ENCODE results near the gene PGC. TPM values are rescaled to one million over a fixed set of nuclear protein-coding genes. Genes with fewer than 3 reads are reported as not detected.

The PGC gene
- total and polyA plus RNA-seq, 2 donors (not counting 3 experiments of a cell fraction or from before 2014, with no cell fraction given) = not detected

- no peak overlapping the region for H3K4me3 ChIP-seq (replicated peaks in 1 of 3; ENCODE audit: insufficient read depth in 1 of 3, low read depth in 1 of 3, low read length in 3 of 3)
- H2AFZ ChIP-seq (ENCODE audit: low read depth, low read length) = no peak overlapping the region
- dilution Hi-C loops (cut with MboI; ENCODE audit: extremely low pct_ligation_motif_present, low sequenced_read_pairs) = no loop called here
- H3K79me2 ChIP-seq (ENCODE audit: control insufficient read depth, insufficient read depth, low read length) = no peaks in the 10 kb centered on the region
- no peak overlapping the region for H3K4me2 ChIP-seq (ENCODE audit: insufficient read depth, low read length)
- no peak overlapping the region for H3K9ac ChIP-seq (replicated peaks; ENCODE audit: extremely low read depth, insufficient read depth, low read length)
- no peak for TF ChIP-seq EZH2 (IDR thresholded peaks at IDR 0.05; ENCODE audit: borderline replicate concordance, low read depth, low read length, severe bottlenecking)
- no peak for TF ChIP-seq POLR2AphosphoS5 (IDR thresholded peaks at IDR 0.05; ENCODE audit: insufficient read depth, low read depth, low read length)
- TF ChIP-seq POLR2A (IDR thresholded peaks at IDR 0.05; ENCODE audit: low read depth, low read length) = no peak
- no peak for TF ChIP-seq JUN (IDR thresholded peaks at IDR 0.05; ENCODE audit: borderline replicate concordance, insufficient read depth, insufficient read length, low read depth)
- no peak for TF ChIP-seq FOS (IDR thresholded peaks at IDR 0.05; ENCODE audit: borderline replicate concordance, insufficient read depth, low read length)
- no TSS peak for BruUV-seq (replicated peaks)
- H3K4me1 ChIP-seq (ENCODE audit: control insufficient read depth, extremely low read depth, insufficient read depth, low read length) = peaks cover 3% of the 10 kb centered on the region
- DNase-seq (ENCODE audit: low read depth, low spot score) = no peak
- no peaks in the 10 kb centered on the region for H3K27me3 ChIP-seq (ENCODE audit: control insufficient read depth in 2 of 2, insufficient read depth in 2 of 2, low read length in 2 of 2)
- peaks cover under 1 to 15% of the 10 kb centered on the region in 2 experiments for H3K36me3 ChIP-seq (ENCODE audit: control insufficient read depth in 2 of 2, extremely low read depth in 1 of 2, insufficient read depth in 2 of 2, low read length in 2 of 2)
- H3K27ac ChIP-seq (ENCODE audit: insufficient read depth, low read depth, low read length) = no peak overlapping the region
- H4K20me1 ChIP-seq (replicated peaks; ENCODE audit: control insufficient read depth, extremely low read depth, insufficient read depth, low read length) = no peaks in the 10 kb centered on the region
- H3K9me3 ChIP-seq (replicated peaks; ENCODE audit: control insufficient read depth, insufficient read depth, low read length) = no peaks in the 10 kb centered on the region
- POLR2A ChIA-PET = no interaction called here
- CTCF ChIA-PET = interaction anchor here (1.4 kb wide), 1 partner anchor 87 kb away, joined by 3 read pairs; no protein-coding TSS in a partner anchor
- no peaks in the 10 kb centered on the region for H3K9me1 ChIP-seq (replicated peaks; ENCODE audit: control insufficient read depth, extremely low read depth, insufficient read depth, low read length)
- FAIRE-seq = no peak
- intact Hi-C loops (cut with micrococcal nuclease) = no loop called here
These were observed 23.3 kb upstream of the PGC start for GRCh38 chr6:41770381-41771057.

GRCh38 chr6:41769376-41769775 lies 22.2 kb upstream of the PGC start:
- Histone ChIP-seq H3K36me3 (ENCODE audit: control insufficient read depth in 2 of 2, extremely low read depth in 1 of 2, insufficient read depth in 2 of 2, low read length in 2 of 2) (peaks cover 0 to 11% of the 10 kb centered on the region in 2 experiments), H3K9ac (replicated peaks; ENCODE audit: extremely low read depth, insufficient read depth, low read length) (no peak overlapping the region), H3K79me2 (ENCODE audit: control insufficient read depth, insufficient read depth, low read length) (no peaks in the 10 kb centered on the region), H3K27me3 (ENCODE audit: control insufficient read depth in 2 of 2, insufficient read depth in 2 of 2, low read length in 2 of 2) (no peaks in the 10 kb centered on the region), H4K20me1 (replicated peaks; ENCODE audit: control insufficient read depth, extremely low read depth, insufficient read depth, low read length) (no peaks in the 10 kb centered on the region), H3K27ac (ENCODE audit: insufficient read depth, low read depth, low read length) (no peak overlapping the region), H3K4me2 (ENCODE audit: insufficient read depth, low read length) (no peak overlapping the region), H3K9me1 (replicated peaks; ENCODE audit: control insufficient read depth, extremely low read depth, insufficient read depth, low read length) (no peaks in the 10 kb centered on the region), H3K4me1 (ENCODE audit: control insufficient read depth, extremely low read depth, insufficient read depth, low read length) (peaks cover 3% of the 10 kb centered on the region), H2AFZ (ENCODE audit: low read depth, low read length) (no peak overlapping the region), H3K9me3 (replicated peaks; ENCODE audit: control insufficient read depth, insufficient read depth, low read length) (no peaks in the 10 kb centered on the region), H3K4me3 (replicated peaks in 1 of 3; ENCODE audit: insufficient read depth in 1 of 3, low read depth in 1 of 3, low read length in 3 of 3) (no peak overlapping the region)
- no peak for DNase-seq (ENCODE audit: low read depth, low spot score)
- CTCF ChIA-PET = interaction anchor here (1.0 to 1.4 kb wide), 3 partner anchors 10 to 86 kb away, joined by 3 to 4 read pairs (median 4); partner anchors contain the start of gene FRS3
- POLR2A ChIA-PET = no interaction called here
- TF ChIP-seq GATA2 (IDR thresholded peaks at IDR 0.05; ENCODE audit: insufficient read depth, insufficient read length, low read depth, low read length) = no peak
- TF ChIP-seq POLR2A (IDR thresholded peaks at IDR 0.05; ENCODE audit: low read depth, low read length) = no peak
- TF ChIP-seq MAX (IDR thresholded peaks at IDR 0.05; ENCODE audit: insufficient read depth, insufficient read length) = no peak
- no peak for TF ChIP-seq MYC (IDR thresholded peaks at IDR 0.05; ENCODE audit: low read depth, low read length)
- dilution Hi-C loops (cut with MboI; ENCODE audit: extremely low pct_ligation_motif_present, low sequenced_read_pairs) = no loop called here
- BruUV-seq (replicated peaks) = no TSS peak
- intact Hi-C loops (cut with micrococcal nuclease) = no loop called here
- no peak for FAIRE-seq

All from endothelial cell of umbilical vein (primary cell).